Lung microvascular endothelial cell (primary cell): ENCODE data around the gene IGFALS. TPM values are rescaled to one million over a fixed set of nuclear protein-coding genes. Genes with fewer than 3 reads are reported as not detected.

Source experiments
- DNase-seq, 2 donors: peaks; one replicate each; pipeline versions ENCODE4 v3.0.0 to v3.0.0-alpha.2; 2010; ENCODE audit warnings: low read depth in 2 of 2
- total RNA-seq: library from RNA; depleted of rRNA; stranded (reverse); fragments of >200 nt; gene quantifications from 2 replicates; pipeline ENCODE4 v1.2.1, GENCODE V29; 2014

IGFALS gene
- total RNA-seq, 1 donor from 2014 or later: not detected

- DNase-seq: no peak
These were observed 49.1 kb downstream of the IGFALS start for GRCh38 chr16:1744338-1744840.

GRCh38 chr16:1743376-1744337, 49.8 kb downstream of the IGFALS start:
- no peak for DNase-seq

- no peak for DNase-seq
These were observed 51.8 kb downstream of the IGFALS start for GRCh38 chr16:1741553-1742165.

- DNase-seq: no peak
These were observed 52.6 kb downstream of the IGFALS start for GRCh38 chr16:1740781-1741490.

Other genes starting within 250 kb of the IGFALS start
- 10.7 and 17.5 TPM in 2 replicates for gene IFT140, start 181.6 kb downstream of the IGFALS start, total RNA-seq
- gene CRAMP1, start 181.3 kb downstream of the IGFALS start, total RNA-seq: 5.9 and 9.5 TPM in 2 replicates
- gene JPT2, start 115.4 kb downstream of the IGFALS start, total RNA-seq: 33.1 and 48.4 TPM in 2 replicates
- 12.4 and 22.0 TPM in 2 replicates for gene MAPK8IP3, start 87.5 kb downstream of the IGFALS start, total RNA-seq
- gene NME3, start 22.2 kb downstream of the IGFALS start, total RNA-seq: 32.3 and 47.4 TPM in 2 replicates
- gene EME2, start 20.9 kb downstream of the IGFALS start, total RNA-seq: 2.4 and 4.0 TPM in 2 replicates
- 50.4 and 57.1 TPM in 2 replicates for gene MRPS34, start 20.6 kb downstream of the IGFALS start, total RNA-seq
- 32.7 and 49.8 TPM in 2 replicates for gene SPSB3, start 11.1 kb downstream of the IGFALS start, total RNA-seq
- gene NUBP2, start 10.7 kb downstream of the IGFALS start, total RNA-seq: 56.7 and 57.3 TPM in 2 replicates
- 58.2 and 71.8 TPM in 2 replicates for gene HAGH, start 33.1 kb upstream of the IGFALS start, total RNA-seq
- gene FAHD1, start 33.5 kb upstream of the IGFALS start, total RNA-seq: 74.3 and 81.7 TPM in 2 replicates
- not detected in 2 replicates for gene MEIOB, start 78.5 kb upstream of the IGFALS start, total RNA-seq
- gene HS3ST6, start 124.7 kb upstream of the IGFALS start, total RNA-seq: not detected in 2 replicates
- gene MSRB1, start 149.5 kb upstream of the IGFALS start, total RNA-seq: 8.3 and 11.9 TPM in 2 replicates
- not detected in 2 replicates for gene RPL3L, start 161.0 kb upstream of the IGFALS start, total RNA-seq
- 113 and 126 TPM in 2 replicates for gene NDUFB10, start 165.8 kb upstream of the IGFALS start, total RNA-seq
- gene RPS2, start 171.1 kb upstream of the IGFALS start, total RNA-seq: 2,011 and 3,024 TPM in 2 replicates
- not detected in 2 replicates for gene RNF151, start 173.2 kb upstream of the IGFALS start, total RNA-seq
- 20.5 and 21.2 TPM in 2 replicates for gene TBL3, start 178.3 kb upstream of the IGFALS start, total RNA-seq
- under 0.01 TPM in 2 replicates for gene NOXO1, start 187.8 kb upstream of the IGFALS start, total RNA-seq
- gene GFER, start 190.5 kb upstream of the IGFALS start, total RNA-seq: 8.1 and 8.5 TPM in 2 replicates
- gene SYNGR3, start 196.3 kb upstream of the IGFALS start, total RNA-seq: 0.40 and 2.0 TPM in 2 replicates
- gene ZNF598, start 216.1 kb upstream of the IGFALS start, total RNA-seq: 8.9 and 9.7 TPM in 2 replicates
- gene NPW, start 226.1 kb upstream of the IGFALS start, total RNA-seq: 0.44 and 0.60 TPM in 2 replicates
- gene NHERF2, start 233.2 kb upstream of the IGFALS start, total RNA-seq: 42.1 and 47.6 TPM in 2 replicates